Measurements from ENCODE around the gene TRPM1. TPM values are rescaled to one million over a fixed set of nuclear protein-coding genes. Genes with fewer than 3 reads are reported as not detected.

Gene TRPM1
- total RNA-seq, 6 experiments from 2014 or later, result 0.03 to 0.18 (median 0.17) TPM; not detected in 3

DNA sequence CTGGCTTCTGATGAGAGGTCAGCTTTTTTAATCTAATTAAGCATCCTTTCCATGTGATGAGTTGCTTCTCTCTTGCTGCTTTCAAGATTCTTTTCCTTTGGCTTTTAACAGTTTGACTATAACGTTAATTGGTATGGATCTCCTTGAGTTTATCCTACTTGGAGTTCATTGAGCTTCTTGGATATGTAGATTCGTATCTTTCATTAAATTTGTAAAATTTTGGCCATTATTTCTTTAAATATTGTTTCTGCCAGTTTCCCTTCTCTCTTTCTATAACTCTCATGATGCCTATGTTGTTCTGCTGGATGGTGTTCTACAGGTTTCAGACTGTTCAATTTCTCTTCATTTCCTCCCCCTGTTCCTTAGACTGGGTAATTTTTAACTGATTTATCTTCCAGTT lies 89.1 kb downstream of the TRPM1 start:
- DNase-seq, result no peak
- peaks cover 19% of the 10 kb centered on the region for H3K9me3 Mint-ChIP-seq
- peaks cover 20% of the 10 kb centered on the region for H3K36me3 Mint-ChIP-seq (ENCODE audit: low read depth)
- peaks cover 3% of the 10 kb centered on the region; the same call in 1 of the 2 replicates for H3K27me3 Mint-ChIP-seq (ENCODE audit: insufficient read depth)
- H3K27ac Mint-ChIP-seq, result no peak overlapping the region
- peaks cover 40% of the 10 kb centered on the region for H3K4me1 Mint-ChIP-seq (ENCODE audit: low read depth)
- TF ChIP-seq, protein P1, sequence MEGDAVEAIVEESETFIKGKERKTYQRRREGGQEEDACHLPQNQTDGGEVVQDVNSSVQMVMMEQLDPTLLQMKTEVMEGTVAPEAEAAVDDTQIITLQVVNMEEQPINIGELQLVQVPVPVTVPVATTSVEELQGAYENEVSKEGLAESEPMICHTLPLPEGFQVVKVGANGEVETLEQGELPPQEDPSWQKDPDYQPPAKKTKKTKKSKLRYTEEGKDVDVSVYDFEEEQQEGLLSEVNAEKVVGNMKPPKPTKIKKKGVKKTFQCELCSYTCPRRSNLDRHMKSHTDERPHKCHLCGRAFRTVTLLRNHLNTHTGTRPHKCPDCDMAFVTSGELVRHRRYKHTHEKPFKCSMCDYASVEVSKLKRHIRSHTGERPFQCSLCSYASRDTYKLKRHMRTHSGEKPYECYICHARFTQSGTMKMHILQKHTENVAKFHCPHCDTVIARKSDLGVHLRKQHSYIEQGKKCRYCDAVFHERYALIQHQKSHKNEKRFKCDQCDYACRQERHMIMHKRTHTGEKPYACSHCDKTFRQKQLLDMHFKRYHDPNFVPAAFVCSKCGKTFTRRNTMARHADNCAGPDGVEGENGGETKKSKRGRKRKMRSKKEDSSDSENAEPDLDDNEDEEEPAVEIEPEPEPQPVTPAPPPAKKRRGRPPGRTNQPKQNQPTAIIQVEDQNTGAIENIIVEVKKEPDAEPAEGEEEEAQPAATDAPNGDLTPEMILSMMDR (IDR thresholded peaks at IDR 0.05), result no peak
- no peak overlapping the region for H3K4me3 Mint-ChIP-seq

DNA sequence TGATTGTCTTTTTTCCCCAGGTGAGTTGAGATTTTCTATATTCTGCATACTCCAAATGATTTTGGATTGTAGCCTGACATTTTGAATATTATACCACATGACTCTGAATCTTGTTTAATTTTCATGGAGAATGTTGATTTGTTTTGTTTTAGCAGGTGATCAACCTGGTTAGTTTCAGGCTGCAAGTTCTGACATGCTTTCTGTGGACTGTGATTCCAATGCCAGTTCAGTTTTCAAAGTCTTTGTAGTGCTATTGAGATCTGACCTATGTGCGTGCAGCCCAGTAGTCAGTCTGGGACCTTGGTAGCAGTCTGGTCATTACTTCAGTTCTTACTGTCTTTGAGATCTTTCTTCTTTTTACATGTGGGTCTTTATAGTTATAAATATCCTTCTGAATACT lies 91.5 kb downstream of the TRPM1 start:
- peaks cover 19% of the 10 kb centered on the region for H3K9me3 Mint-ChIP-seq
- no peak overlapping the region for H3K27ac Mint-ChIP-seq
- H3K4me1 Mint-ChIP-seq (ENCODE audit: low read depth), result peaks cover 17% of the 10 kb centered on the region
- TF ChIP-seq, protein P1 (IDR thresholded peaks at IDR 0.05), result no peak
- H3K27me3 Mint-ChIP-seq (ENCODE audit: insufficient read depth), result peaks cover 3% of the 10 kb centered on the region; the same call in 1 of the 2 replicates
- peaks cover 20% of the 10 kb centered on the region for H3K36me3 Mint-ChIP-seq (ENCODE audit: low read depth)
- DNase-seq, result no peak
- H3K4me3 Mint-ChIP-seq, result no peak overlapping the region

DNA sequence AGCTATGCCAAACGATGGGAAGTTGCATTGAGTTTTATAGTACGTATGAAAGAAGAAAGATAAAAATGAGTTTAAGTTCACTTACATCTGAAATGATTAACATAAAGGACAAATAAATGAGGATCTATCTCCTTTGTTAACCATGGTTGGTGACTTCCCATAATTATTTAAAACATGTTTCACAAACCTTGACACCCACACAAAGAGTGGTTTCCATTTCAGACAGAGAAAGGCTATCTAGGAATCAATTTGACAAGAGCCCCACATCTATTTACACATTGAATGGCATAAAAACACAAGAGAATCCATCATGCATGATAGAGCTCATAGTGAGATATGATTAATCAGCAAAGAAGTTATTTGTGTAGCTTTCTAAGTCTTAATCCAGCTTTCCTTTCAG lies 95.9 kb downstream of the TRPM1 start:
- Mint-ChIP-seq H3K27me3 (ENCODE audit: insufficient read depth) (no peaks in the 10 kb centered on the region; the same call in none of the 2 replicates), H3K4me3 (no peak overlapping the region), H3K4me1 (ENCODE audit: low read depth) (peaks cover 25% of the 10 kb centered on the region), H3K36me3 (ENCODE audit: low read depth) (no peaks in the 10 kb centered on the region), H3K27ac (no peak overlapping the region), H3K9me3 (no peaks in the 10 kb centered on the region)
- no peak for DNase-seq
- TF ChIP-seq, protein P1 (IDR thresholded peaks at IDR 0.05), result no peak

DNA sequence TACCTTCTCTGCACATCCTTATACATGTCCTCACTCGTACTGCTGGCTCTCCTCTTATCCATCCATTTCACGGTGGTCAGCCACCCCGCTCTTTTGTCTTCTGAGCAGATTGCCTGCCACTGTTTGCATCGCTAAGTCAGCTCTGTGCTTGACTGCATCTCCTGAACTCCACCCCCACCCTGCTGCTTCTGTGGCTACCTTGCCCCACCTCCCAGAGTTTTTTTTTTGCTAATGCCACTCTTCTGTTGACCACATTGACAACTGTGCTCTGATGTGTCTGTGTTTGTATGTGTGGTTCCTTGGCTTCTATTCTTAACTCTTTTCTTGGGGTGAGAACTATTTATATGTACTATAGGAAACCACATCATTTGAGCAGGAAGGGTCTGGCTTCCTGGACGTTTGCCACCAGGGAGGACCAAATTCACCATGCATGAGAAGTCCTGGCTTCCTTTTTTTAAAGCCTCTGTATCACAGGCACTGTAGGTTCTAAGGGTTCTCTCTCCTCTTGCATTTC lies 97.2 kb downstream of the TRPM1 start:
- H3K9me3 Mint-ChIP-seq, result no peaks in the 10 kb centered on the region
- H3K4me1 Mint-ChIP-seq (ENCODE audit: low read depth), result peaks cover 25% of the 10 kb centered on the region
- DNase-seq, result no peak
- H3K27me3 Mint-ChIP-seq (ENCODE audit: insufficient read depth), result no peaks in the 10 kb centered on the region; the same call in 1 of the 2 replicates
- H3K36me3 Mint-ChIP-seq (ENCODE audit: low read depth), result no peaks in the 10 kb centered on the region
- H3K27ac Mint-ChIP-seq, result no peak overlapping the region
- no peak overlapping the region for H3K4me3 Mint-ChIP-seq
- TF ChIP-seq, protein P1 (IDR thresholded peaks at IDR 0.05), result no peak

DNA sequence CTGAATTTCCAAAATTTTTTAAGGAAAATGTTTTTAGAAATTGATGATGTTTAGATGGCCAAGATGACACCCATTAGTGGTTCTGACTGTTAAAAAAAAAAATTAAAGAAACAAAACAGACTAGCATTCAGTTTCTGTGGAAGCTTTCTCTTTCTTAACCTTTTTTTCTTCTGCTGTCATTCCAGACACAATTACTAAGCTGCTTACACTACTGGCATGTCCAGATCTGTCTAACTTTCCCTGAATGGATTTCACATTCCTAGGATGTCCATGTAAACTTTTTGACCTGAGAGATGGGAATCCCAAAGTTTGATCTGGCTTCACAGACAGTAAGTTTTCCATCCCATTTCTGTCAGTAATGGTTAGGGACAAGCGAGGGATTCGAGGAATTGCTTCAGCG lies 99.8 kb downstream of the TRPM1 start:
- peaks cover 25% of the 10 kb centered on the region for H3K4me1 Mint-ChIP-seq (ENCODE audit: low read depth)
- no peaks in the 10 kb centered on the region for H3K9me3 Mint-ChIP-seq
- TF ChIP-seq, protein P1 (IDR thresholded peaks at IDR 0.05), result no peak
- no peaks in the 10 kb centered on the region for H3K36me3 Mint-ChIP-seq (ENCODE audit: low read depth)
- peak overlapping the region; percentile 39; the same call in 1 of the 2 replicates for H3K4me3 Mint-ChIP-seq
- H3K27me3 Mint-ChIP-seq (ENCODE audit: insufficient read depth), result no peaks in the 10 kb centered on the region; the same call in 1 of the 2 replicates
- H3K27ac Mint-ChIP-seq, result no peak overlapping the region
- DNase-seq, result no peak

Data from HFFc6 (cell line).